Measurements from ENCODE around the gene VANGL2.

Gene VANGL2

DNA sequence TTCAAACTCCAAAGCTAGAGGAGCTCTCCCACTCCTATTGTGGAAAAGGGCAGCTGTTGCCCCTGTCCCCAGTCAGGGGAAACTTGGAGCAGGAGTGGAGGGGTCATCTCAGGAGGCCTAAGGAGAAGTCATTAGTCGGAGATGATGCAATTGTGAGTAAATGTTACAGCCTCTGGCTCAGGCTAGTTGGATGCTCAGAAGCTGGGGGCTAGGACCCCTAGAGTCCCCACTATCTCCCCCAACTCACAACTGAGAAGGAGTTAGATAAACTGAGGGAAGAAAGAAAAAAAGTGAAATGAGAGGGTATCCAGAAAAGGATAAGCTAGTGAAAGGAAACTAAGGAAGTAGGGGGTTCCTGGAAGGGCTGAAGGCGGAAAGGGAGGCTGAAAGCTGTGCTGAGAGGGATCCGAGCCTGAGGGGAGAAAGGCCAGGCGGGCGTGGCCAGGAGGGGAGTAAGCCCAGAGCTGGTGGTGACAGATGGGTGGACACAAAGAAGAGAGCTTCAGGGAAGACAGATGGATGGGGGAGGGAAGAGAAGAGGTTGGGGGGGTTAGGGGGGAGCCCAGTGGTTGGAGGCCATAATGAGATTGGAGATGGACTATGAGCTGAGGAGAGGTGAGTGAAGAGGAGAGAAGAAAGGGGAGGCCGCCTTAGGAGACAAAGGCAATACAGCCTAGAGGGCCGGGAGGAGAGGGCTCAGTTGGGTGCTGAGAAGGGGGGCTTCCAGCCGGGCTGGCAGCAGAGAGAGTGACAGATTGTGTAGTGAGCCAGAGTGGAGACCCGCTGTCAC, 38.0 kb upstream of the VANGL2 start:
- Histone ChIP-seq H3K4me2 (ENCODE audit: low read length) (no peak overlapping the region), H3K4me3 (ENCODE audit: low read length) (no peak overlapping the region), H3K36me3 (ENCODE audit: insufficient read depth, low read length) (peaks cover 23% of the 10 kb centered on the region), H3K9me3 (replicated peaks; ENCODE audit: low read length) (no peaks in the 10 kb centered on the region), H3K27me3 (ENCODE audit: control insufficient read depth, insufficient read depth, low read length) (no peaks in the 10 kb centered on the region), H3K9ac (ENCODE audit: low read depth, low read length) (no peak overlapping the region), H3K4me1 (ENCODE audit: control insufficient read depth, insufficient read depth, low read length) (peaks cover 9% of the 10 kb centered on the region)

DNA sequence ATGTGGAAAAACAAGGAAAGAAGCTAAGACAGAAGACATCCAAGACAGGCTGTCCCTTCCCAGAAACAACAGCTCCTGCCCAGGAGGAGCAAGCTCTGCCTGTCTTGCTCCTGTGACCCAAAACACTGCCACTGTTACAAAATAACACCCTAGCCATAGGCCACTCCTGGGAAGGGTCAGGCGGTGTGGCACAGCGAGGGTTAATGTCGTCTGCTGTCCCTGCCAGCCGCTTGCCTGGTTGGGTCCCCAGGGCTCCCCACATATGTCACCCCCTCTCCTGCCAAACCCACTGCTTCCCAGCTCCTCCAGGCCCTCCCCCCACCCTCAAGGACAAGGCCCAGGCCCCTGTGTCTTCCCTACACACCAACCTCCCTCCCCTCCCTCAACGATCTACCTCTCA, 37.4 kb upstream of the VANGL2 start:
- no peak overlapping the region for H3K9ac ChIP-seq (ENCODE audit: low read depth, low read length)
- H3K4me2 ChIP-seq (ENCODE audit: low read length), result no peak overlapping the region

GRCh38 chr1:160363951-160364735, 36.2 kb upstream of the VANGL2 start:
- Histone ChIP-seq H3K4me2 (ENCODE audit: low read length) (no peak overlapping the region), H3K9me3 (replicated peaks; ENCODE audit: low read length) (no peaks in the 10 kb centered on the region), H3K27me3 (ENCODE audit: control insufficient read depth, insufficient read depth, low read length) (no peaks in the 10 kb centered on the region), H3K9ac (ENCODE audit: low read depth, low read length) (no peak overlapping the region), H3K4me3 (ENCODE audit: low read length) (no peak overlapping the region), H3K4me1 (ENCODE audit: control insufficient read depth, insufficient read depth, low read length) (peaks cover 9% of the 10 kb centered on the region), H3K36me3 (ENCODE audit: insufficient read depth, low read length) (peaks cover 13% of the 10 kb centered on the region)

More for the DNA sequence above, 37.4 kb upstream of the VANGL2 start:
- Histone ChIP-seq H3K4me3 (ENCODE audit: low read length) (no peak overlapping the region), H3K27me3 (ENCODE audit: control insufficient read depth, insufficient read depth, low read length) (no peaks in the 10 kb centered on the region), H3K36me3 (ENCODE audit: insufficient read depth, low read length) (peaks cover 18% of the 10 kb centered on the region), H3K4me1 (ENCODE audit: control insufficient read depth, insufficient read depth, low read length) (peaks cover 9% of the 10 kb centered on the region), H3K9me3 (replicated peaks; ENCODE audit: low read length) (no peaks in the 10 kb centered on the region)

- no peaks in the 10 kb centered on the region for H3K9me3 ChIP-seq (replicated peaks; ENCODE audit: low read length)
- no peaks in the 10 kb centered on the region for H3K4me1 ChIP-seq (ENCODE audit: control insufficient read depth, insufficient read depth, low read length)
- no peak overlapping the region for H3K4me3 ChIP-seq (ENCODE audit: low read length)
- peaks cover 13% of the 10 kb centered on the region for H3K36me3 ChIP-seq (ENCODE audit: insufficient read depth, low read length)
- no peak overlapping the region for H3K9ac ChIP-seq (ENCODE audit: low read depth, low read length)
- no peaks in the 10 kb centered on the region for H3K27me3 ChIP-seq (ENCODE audit: control insufficient read depth, insufficient read depth, low read length)
- H3K4me2 ChIP-seq (ENCODE audit: low read length), result no peak overlapping the region
These were observed 35.0 kb upstream of the VANGL2 start for GRCh38 chr1:160365325-160365724.

DNA sequence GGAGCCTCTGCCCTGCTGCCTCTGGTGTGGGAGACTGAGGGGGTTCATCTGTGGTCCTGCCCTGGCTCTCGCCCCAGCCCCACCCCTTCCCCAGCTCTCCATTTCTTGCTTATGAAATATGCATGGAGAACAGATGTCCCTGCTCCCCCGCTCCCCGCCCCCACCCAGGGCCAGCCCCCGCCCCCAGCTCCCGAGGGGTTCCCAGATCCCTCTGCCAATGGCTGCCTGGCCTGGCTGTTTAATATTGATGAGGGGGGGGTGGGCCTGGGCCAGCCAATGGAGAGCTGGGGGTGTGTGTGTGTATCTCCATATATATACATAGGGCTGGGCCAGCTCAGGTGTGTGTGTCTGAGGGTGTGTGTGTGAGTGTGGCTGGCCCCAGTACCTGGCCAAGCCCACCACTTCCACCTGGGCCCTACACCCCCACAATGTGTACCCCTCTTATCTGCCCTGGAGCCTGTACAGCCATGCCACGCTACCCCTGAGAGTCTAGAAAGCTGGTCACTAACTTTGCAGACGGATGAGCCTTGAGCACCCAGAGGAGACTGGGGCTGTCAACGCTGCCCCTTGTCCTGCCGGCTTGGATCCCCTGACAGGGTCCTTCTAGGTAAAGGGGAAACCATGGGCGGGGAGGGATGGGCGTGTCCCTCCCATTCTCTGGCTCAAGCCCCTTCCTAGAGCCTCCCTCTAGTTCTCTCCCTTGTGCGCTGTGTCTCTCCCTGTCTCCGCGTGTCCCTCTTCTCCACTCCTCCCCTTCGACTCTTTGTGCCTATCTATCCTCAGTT, 33.4 kb upstream of the VANGL2 start, which contains the start of gene NHLH1:
Gene NHLH1 (plus strand): TSS at position 341 of the 785 bp plus-strand sequence. CDS start 3,661 bp downstream, outside the sequence.
- H3K4me1 ChIP-seq (ENCODE audit: control insufficient read depth, insufficient read depth, low read length), result no peaks in the 10 kb centered on the region
- H3K9me3 ChIP-seq (replicated peaks; ENCODE audit: low read length), result no peaks in the 10 kb centered on the region
- H3K27me3 ChIP-seq (ENCODE audit: control insufficient read depth, insufficient read depth, low read length), result no peaks in the 10 kb centered on the region
- no peak within 1 kb of the TSS for H3K4me2 ChIP-seq (ENCODE audit: low read length)
- H3K9ac ChIP-seq (ENCODE audit: low read depth, low read length), result no peak within 1 kb of the TSS
- no peak within 1 kb of the TSS for H3K4me3 ChIP-seq (ENCODE audit: low read length)
- H3K36me3 ChIP-seq (ENCODE audit: insufficient read depth, low read length), result no peaks in the 10 kb centered on the region

GRCh38 chr1:160367516-160367900, 32.9 kb upstream of the VANGL2 start:
- no peak overlapping the region for H3K4me3 ChIP-seq (ENCODE audit: low read length)
- H3K36me3 ChIP-seq (ENCODE audit: insufficient read depth, low read length), result no peaks in the 10 kb centered on the region
- no peaks in the 10 kb centered on the region for H3K4me1 ChIP-seq (ENCODE audit: control insufficient read depth, insufficient read depth, low read length)
- H3K27me3 ChIP-seq (ENCODE audit: control insufficient read depth, insufficient read depth, low read length), result no peaks in the 10 kb centered on the region
- H3K9ac ChIP-seq (ENCODE audit: low read depth, low read length), result no peak overlapping the region
- no peaks in the 10 kb centered on the region for H3K9me3 ChIP-seq (replicated peaks; ENCODE audit: low read length)
- no peak overlapping the region for H3K4me2 ChIP-seq (ENCODE audit: low read length)

- Histone ChIP-seq H3K9me3 (replicated peaks; ENCODE audit: low read length) (no peaks in the 10 kb centered on the region), H3K36me3 (ENCODE audit: insufficient read depth, low read length) (no peaks in the 10 kb centered on the region), H3K4me2 (ENCODE audit: low read length) (no peak overlapping the region), H3K9ac (ENCODE audit: low read depth, low read length) (no peak overlapping the region), H3K4me1 (ENCODE audit: control insufficient read depth, insufficient read depth, low read length) (no peaks in the 10 kb centered on the region), H3K27me3 (ENCODE audit: control insufficient read depth, insufficient read depth, low read length) (no peaks in the 10 kb centered on the region), H3K4me3 (ENCODE audit: low read length) (no peak overlapping the region)
These were observed 32.1 kb upstream of the VANGL2 start for GRCh38 chr1:160367934-160368923.

DNA sequence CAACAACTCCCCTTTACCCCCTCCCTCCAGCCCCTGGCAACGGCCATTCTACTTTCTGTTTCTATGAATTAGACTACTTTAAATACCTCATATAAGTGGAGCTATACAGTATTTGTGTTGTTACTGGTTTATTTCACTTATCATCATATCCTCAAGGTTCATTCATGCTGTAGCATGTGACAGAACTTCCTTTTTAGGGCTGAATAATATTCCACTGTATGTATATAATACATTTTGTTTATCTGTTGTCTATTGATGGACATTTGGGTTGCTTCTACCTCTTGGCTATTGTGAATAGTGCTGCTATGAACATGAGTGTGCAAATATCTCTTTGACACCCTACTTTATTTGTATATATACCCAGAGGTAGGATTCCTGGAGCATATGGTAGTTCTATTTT, 31.3 kb upstream of the VANGL2 start:
- no peaks in the 10 kb centered on the region for H3K27me3 ChIP-seq (ENCODE audit: control insufficient read depth, insufficient read depth, low read length)
- H3K4me1 ChIP-seq (ENCODE audit: control insufficient read depth, insufficient read depth, low read length), result no peaks in the 10 kb centered on the region
- H3K4me2 ChIP-seq (ENCODE audit: low read length), result no peak overlapping the region
- H3K4me3 ChIP-seq (ENCODE audit: low read length), result no peak overlapping the region
- no peaks in the 10 kb centered on the region for H3K36me3 ChIP-seq (ENCODE audit: insufficient read depth, low read length)
- no peaks in the 10 kb centered on the region for H3K9me3 ChIP-seq (replicated peaks; ENCODE audit: low read length)
- no peak overlapping the region for H3K9ac ChIP-seq (ENCODE audit: low read depth, low read length)

GRCh38 chr1:160370561-160371345, 29.6 kb upstream of the VANGL2 start:
- Histone ChIP-seq H3K4me3 (ENCODE audit: low read length) (no peak overlapping the region), H3K9ac (ENCODE audit: low read depth, low read length) (no peak overlapping the region), H3K36me3 (ENCODE audit: insufficient read depth, low read length) (no peaks in the 10 kb centered on the region), H3K9me3 (replicated peaks; ENCODE audit: low read length) (no peaks in the 10 kb centered on the region), H3K4me1 (ENCODE audit: control insufficient read depth, insufficient read depth, low read length) (peaks cover 4% of the 10 kb centered on the region), H3K4me2 (ENCODE audit: low read length) (no peak overlapping the region), H3K27me3 (ENCODE audit: control insufficient read depth, insufficient read depth, low read length) (no peaks in the 10 kb centered on the region)

DNA sequence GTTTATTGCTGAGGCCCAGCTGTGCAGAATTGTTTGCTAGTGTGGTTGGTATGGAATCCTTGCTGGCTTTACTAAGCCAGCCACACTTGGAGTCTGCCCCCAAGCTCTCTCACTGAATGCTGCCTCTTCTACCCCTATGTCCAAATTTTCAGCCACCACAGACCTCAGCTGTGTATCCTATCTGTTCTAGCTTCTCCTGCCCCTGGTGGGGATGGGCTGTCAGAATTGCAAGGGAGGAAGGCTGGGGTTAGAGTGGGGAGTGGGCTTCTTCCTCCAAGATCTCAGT, 29.1 kb upstream of the VANGL2 start:
- H3K9ac ChIP-seq (ENCODE audit: low read depth, low read length), result no peak overlapping the region
- H3K4me3 ChIP-seq (ENCODE audit: low read length), result no peak overlapping the region
- peaks cover 9% of the 10 kb centered on the region for H3K4me1 ChIP-seq (ENCODE audit: control insufficient read depth, insufficient read depth, low read length)

More for the DNA sequence above, 29.1 kb upstream of the VANGL2 start:
- no peak overlapping the region for H3K4me2 ChIP-seq (ENCODE audit: low read length)
- no peaks in the 10 kb centered on the region for H3K36me3 ChIP-seq (ENCODE audit: insufficient read depth, low read length)
- H3K9me3 ChIP-seq (replicated peaks; ENCODE audit: low read length), result no peaks in the 10 kb centered on the region
- H3K27me3 ChIP-seq (ENCODE audit: control insufficient read depth, insufficient read depth, low read length), result no peaks in the 10 kb centered on the region

Data from skeletal muscle satellite cell (primary cell).